Skin epidermis (tissue), 12 donors: ENCODE data around the gene ARTN.

Experiments used
- H3K27ac ChIP-seq, 21 experiments: fragments of 200-600 bp; sonication (generic) in 11 of 21; one replicate each; pipeline ENCODE4 v1.5.0; 2020; ENCODE audit warnings: mild to moderate bottlenecking in 3 of 21, inconsistent platforms in 2 of 21, moderate library complexity in 2 of 21
- H3K4me3 ChIP-seq, 7 experiments: fragments of 200-600 bp; sonication (generic) in 2 of 7; one replicate each; pipeline ENCODE4 v1.5.0; 2020; ENCODE audit warnings: inconsistent platforms in 2 of 7, mild to moderate bottlenecking in 2 of 7, moderate library complexity in 1 of 7

ARTN gene, protein sequence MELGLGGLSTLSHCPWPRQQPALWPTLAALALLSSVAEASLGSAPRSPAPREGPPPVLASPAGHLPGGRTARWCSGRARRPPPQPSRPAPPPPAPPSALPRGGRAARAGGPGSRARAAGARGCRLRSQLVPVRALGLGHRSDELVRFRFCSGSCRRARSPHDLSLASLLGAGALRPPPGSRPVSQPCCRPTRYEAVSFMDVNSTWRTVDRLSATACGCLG

GRCh38 chr1:43933386-43934100, at the start of gene ARTN:
Gene ARTN (plus strand): TSS chr1:43933801. CDS start chr1:43935657, 1,856 bp downstream.
- peak within 1 kb of the TSS; percentile 2 to 32 (median 32) for H3K4me3 ChIP-seq
- peak within 1 kb of the TSS in 3 of 21 experiments; percentile 7 to 30 (median 24) for H3K27ac ChIP-seq

GRCh38 chr1:43885279-43885801, 48.3 kb upstream of the ARTN start:
- no peak overlapping the region for H3K4me3 ChIP-seq
- no peak overlapping the region for H3K27ac ChIP-seq

GRCh38 chr1:43887748-43888147, 45.9 kb upstream of the ARTN start:
- H3K4me3 ChIP-seq = no peak overlapping the region

DNA sequence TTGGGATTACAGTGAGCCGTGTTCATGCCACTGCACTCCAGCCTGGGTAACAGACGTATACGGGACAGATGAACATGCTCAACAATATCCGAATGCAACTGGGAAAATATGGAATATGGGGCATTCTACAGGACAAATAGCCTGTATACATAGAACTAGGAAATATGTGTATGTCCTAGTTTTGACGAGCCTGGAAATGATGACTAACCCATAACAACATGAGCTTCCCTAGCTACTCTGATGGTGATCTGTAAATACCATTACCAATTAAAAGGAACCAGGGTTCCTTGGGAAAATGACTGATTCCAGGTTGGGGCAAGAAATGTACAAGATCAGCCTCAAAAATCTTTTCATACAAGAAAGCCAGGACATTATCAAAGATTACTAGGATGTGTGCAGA, 42.8 kb upstream of the ARTN start:
- Histone ChIP-seq H3K4me3 (no peak overlapping the region), H3K27ac (no peak overlapping the region)

More at GRCh38 chr1:43887748-43888147, 45.9 kb upstream of the ARTN start:
- no peak overlapping the region for H3K27ac ChIP-seq

- no peak overlapping the region for H3K27ac ChIP-seq
- H3K4me3 ChIP-seq = no peak overlapping the region
Measured at GRCh38 chr1:43893006-43893405, 40.6 kb upstream of the ARTN start.

- H3K27ac ChIP-seq = no peak overlapping the region
- no peak overlapping the region for H3K4me3 ChIP-seq
Measured at GRCh38 chr1:43898981-43899380, 34.6 kb upstream of the ARTN start.

DNA sequence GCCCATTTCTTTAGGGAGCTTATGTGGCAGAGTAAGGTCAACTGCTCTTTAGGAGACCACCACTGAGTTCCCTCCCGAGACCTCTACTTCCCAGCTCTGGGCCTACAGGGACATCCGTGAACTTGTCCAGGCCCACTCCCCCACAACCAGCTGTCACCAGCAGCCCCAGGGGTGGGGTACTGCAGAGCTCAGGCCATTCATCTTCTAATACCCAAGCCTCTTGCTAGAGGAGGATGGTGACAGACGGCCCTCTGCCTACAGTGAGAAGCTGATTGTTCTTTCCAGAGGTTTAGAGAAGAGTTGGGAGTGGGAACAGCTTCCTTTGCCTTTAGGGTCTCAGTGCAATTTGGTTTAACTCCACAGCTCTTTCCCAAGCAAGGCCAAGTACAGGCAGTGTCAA, 33.2 kb upstream of the ARTN start:
- no peak overlapping the region for H3K4me3 ChIP-seq
- H3K27ac ChIP-seq = no peak overlapping the region

DNA sequence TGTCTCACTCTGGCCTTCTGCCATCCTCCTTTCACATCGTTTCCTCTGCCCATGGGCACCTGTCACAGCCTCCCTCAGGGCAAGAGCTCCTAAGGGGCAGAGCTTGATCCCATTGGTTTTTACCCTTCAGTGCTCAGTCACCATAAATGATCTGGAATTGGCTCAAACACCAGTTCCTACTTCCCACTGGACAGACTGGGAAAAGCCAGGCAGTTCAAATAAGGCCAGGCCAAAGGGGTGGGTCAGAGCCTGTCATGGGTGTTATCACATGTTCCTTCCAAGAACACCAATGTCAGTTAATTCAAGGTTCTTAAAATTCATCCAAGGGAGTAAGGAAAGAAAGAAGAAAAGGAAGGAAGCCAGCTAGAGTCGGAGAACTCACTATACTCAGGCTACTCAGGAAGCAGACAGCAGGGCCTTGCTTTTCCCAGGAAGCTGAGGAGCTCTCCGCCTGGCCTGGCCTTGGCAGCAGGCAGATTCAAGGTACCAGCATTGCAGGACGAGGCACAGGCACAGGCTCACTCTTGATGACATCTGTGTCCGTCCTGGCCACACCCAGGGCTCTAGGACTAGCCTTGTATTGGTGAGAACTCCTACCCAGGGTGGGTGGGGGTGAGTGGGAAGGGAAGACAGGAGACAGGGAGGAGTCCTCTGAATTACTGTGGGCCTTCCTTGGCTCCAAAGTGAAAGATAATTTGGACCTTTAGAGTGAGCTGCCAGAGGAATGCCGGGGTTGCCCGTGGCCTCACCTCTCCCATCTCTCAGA, 32.2 kb upstream of the ARTN start:
- H3K27ac ChIP-seq = no peak overlapping the region
- no peak overlapping the region for H3K4me3 ChIP-seq

DNA sequence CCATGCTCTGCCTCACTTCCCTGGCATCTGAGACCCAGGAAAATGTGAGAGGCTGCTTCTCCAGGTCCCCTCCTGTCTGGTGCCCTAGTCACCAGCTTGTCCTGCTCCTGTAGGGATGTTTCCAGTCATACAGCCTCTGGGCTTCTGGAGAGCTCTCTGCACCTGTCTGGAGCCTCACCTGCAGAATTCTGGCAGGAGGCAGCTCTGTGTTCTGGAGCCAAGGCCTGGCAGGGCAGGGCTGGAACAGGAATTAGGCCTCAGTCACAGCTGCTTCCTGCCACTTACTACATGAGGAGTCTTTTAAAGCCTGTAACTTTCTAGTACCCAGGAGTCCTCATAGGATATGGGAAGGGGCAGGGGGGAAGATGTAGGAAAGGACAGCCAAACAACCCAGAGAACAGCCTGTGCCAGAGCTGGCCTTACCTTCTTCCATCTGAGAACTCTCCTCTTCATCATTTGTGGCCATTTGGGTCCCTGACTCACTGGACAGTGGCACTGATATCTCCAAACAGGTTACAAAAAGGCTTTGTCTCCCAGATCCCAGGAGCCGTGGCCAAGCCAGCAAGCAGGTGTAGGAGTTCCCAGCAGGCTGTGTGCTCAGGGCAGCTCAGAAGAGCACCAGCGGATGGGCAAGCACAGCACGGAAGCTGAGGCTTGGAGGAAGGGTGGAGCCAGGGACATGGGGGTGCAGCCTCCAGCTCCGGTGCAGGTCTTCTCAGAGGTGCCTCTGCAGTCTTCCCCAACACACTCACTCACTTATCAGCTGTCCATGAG, 31.4 kb upstream of the ARTN start:
- Histone ChIP-seq H3K27ac (no peak overlapping the region), H3K4me3 (no peak overlapping the region)

DNA sequence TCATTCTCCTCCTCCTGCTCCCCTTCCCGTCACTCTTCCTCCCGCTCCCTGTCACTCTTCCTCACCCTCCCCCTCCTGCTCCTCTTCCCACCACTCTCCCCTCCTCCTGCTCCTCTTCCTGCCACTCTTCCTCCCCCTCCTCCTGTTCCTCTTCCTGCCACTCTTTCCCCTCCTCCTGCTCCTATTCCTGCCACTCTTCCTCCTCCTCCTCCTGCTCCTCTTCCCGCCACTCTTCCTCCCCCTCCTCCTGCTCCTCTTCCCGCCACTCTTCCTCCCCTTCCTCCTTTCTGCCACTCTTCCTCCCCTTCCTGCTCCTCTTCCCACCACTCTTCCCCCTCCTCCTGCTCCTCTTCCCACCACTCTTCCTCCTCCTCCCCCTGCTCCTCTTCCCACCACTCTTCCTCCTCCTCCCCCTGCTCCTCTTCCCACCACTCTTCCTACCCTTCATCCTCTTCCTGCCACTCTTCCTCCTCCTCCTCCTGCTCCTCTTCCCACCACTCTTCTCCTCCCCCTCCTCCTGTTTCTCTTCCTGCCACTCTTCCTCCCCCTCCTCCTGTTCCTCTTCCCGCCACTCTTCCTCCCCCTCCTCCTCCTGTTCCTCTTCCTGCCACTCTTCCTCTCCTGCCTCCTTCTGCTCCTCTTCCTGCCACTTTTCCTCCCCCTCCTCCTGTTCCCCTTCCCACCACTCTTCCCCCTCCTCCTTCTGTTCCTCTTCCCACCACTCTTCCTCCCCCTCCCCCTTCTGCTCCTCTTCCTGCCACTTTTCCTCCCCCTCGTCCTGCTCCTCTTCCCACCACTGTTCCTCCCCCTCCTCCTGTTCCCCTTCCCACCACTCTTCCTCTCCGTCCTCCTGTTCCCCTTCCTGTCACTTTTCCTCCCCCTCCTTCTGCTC, 28.7 kb upstream of the ARTN start:
- no peak overlapping the region for H3K4me3 ChIP-seq

GRCh38 chr1:43908226-43908625, 25.4 kb upstream of the ARTN start:
- no peak overlapping the region for H3K4me3 ChIP-seq
- no peak overlapping the region for H3K27ac ChIP-seq

More for the DNA sequence above, 28.7 kb upstream of the ARTN start:
- H3K27ac ChIP-seq = no peak overlapping the region

GRCh38 chr1:43908858-43909257, 24.7 kb upstream of the ARTN start:
- Histone ChIP-seq H3K4me3 (no peak overlapping the region), H3K27ac (no peak overlapping the region)

GRCh38 chr1:43910343-43910742, 23.3 kb upstream of the ARTN start:
- Histone ChIP-seq H3K27ac (no peak overlapping the region), H3K4me3 (no peak overlapping the region)

- no peak overlapping the region for H3K4me3 ChIP-seq
Measured at GRCh38 chr1:43912607-43913006, 21.0 kb upstream of the ARTN start.

GRCh38 chr1:43913051-43913501, 20.5 kb upstream of the ARTN start:
- H3K4me3 ChIP-seq = no peak overlapping the region
- H3K27ac ChIP-seq = peak overlapping the region in 6 of 21 experiments; percentile 2 to 55 (median 41)

More at GRCh38 chr1:43912607-43913006, 21.0 kb upstream of the ARTN start:
- peak overlapping the region in 6 of 21 experiments; percentile 2 to 44 (median 26) for H3K27ac ChIP-seq

DNA sequence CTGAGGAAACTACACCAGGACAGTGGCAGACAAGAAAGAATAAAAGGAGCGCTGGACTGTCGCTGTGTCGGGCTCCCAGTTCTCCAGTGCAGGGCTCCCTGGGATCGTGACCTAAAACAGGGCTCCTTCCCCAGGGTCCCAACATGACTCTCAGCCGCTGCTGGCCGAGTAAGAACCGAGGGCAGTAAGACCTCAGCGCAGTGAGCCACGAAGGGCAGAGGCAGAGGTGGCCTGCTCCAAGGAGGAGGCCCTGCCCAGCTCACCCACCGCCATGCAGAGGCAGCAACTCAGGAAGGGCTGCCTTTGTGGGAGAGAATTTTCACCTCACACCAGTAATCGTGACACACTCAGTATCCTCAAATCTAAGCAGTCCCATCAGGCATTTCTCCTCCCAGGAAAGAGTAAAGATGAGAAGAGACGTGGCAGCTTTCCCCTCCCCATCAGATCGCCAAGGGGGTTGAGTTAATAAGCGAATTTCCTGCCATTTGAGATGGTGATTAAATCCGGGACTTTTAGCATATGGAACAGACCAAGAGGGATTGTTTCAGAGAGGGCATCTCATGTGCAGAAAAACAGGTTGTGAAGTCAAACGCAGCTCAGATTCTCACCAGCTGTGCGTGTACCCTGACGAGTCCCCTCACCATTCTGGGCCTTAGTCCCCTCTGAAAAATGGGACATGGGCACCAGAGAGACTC, 19.8 kb upstream of the ARTN start:
- H3K27ac ChIP-seq = peak overlapping the region in 3 of 21 experiments; percentile 13 to 55 (median 41)
- no peak overlapping the region for H3K4me3 ChIP-seq

DNA sequence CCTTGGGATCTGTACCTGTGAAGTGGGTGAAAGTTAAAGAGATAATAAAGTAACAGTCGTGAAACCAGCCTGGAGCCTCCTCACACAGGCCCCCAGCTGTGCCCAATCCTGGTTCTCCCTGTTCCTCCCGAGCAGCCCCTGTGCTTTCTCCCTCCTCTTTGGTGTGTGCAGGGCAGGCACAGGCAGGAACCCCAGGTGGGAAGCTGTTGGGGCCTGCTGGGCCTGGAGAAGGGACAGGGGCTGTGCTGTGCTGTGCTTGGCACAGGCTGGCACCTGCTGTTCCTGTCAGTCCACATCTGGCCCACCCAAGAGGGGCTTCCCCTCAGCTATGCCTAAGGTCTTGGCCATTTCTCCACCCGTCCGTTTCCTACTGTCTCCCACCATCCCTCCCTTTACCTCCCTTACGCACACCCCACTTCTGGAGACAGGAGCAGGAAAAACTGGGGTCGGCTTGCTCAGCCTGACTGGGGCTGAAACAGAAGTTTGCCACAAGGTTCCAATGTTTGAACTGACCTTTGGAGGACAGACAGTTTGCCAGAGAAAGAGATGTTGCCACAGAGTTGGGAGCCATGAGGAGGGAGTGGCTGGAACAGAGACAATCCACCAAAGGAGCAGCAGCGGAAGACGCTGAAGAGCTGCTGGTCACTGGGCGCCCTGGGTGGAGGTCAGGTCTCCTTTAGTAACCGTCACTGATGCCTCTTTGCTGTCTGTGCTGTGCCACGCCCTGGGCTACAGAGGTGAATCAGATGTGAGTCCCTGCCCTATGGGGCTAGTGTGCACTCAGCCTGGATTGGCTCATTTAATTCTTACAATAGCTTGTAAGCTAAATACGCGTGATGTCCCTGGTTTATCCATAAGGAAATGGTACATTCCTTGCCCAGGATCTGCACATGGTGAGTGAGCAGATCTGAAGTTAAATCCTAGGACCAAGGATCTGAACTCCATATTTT, 18.8 kb upstream of the ARTN start:
- H3K4me3 ChIP-seq = no peak overlapping the region

More for the DNA sequence above, 18.8 kb upstream of the ARTN start:
- peak overlapping the region in 4 of 21 experiments; percentile 4 to 37 (median 18) for H3K27ac ChIP-seq
